Calu3 (cell line): ENCODE data around the gene CLDN19. TPM values are rescaled to one million over a fixed set of nuclear protein-coding genes. Genes with fewer than 3 reads are reported as not detected.

ENCODE experiments used
- BruUV-seq: library from RNA; stranded (reverse); fragments of 400-500 nt; replicated peaks from 2 replicates; lab custom pipeline; 2021; lab: Mats Ljungman, UMichigan
- CTCF ChIA-PET: fragments of 300-600 bp; sonication (Branson Sonifier 250); formaldehyde crosslinking; loops from one replicate; lab custom pipeline; 2022; ENCODE audit warnings: antibody characterized with exemption; lab: Charles Lee
- DNase-seq: peaks from one replicate; pipeline ENCODE4 v3.0.0; 2022
- H3K27ac Mint-ChIP-seq: one replicate; pipeline ENCODE4 v1.8.0; 2022; ENCODE audit warnings: mixed read lengths; ENCODE audit not compliant: unreplicated experiment
- H3K27me3 Mint-ChIP-seq: one replicate; pipeline ENCODE4 v1.8.0; 2022; ENCODE audit warnings: mixed read lengths; ENCODE audit not compliant: unreplicated experiment
- H3K36me3 Mint-ChIP-seq: one replicate; pipeline ENCODE4 v1.8.0; 2022; ENCODE audit warnings: mild to moderate bottlenecking, moderate library complexity, mixed read lengths; ENCODE audit not compliant: insufficient read depth, unreplicated experiment
- H3K4me1 Mint-ChIP-seq: one replicate; pipeline ENCODE4 v1.8.0; 2022; ENCODE audit warnings: mild to moderate bottlenecking, low read depth, mixed read lengths; ENCODE audit not compliant: unreplicated experiment
- H3K4me3 Mint-ChIP-seq: one replicate; pipeline ENCODE4 v1.8.0; 2022; ENCODE audit warnings: mild to moderate bottlenecking, low read depth, moderate library complexity, mixed read lengths; ENCODE audit not compliant: unreplicated experiment
- H3K9me3 Mint-ChIP-seq: one replicate; pipeline ENCODE4 v1.8.0; 2022; ENCODE audit warnings: low read depth, mixed read lengths; ENCODE audit not compliant: unreplicated experiment
- CTCF ChIP-seq: fragments of 200-600 bp; IDR thresholded peaks from one replicate; pipeline ENCODE4 v1.8.0; 2022; ENCODE audit warnings: antibody characterized with exemption; ENCODE audit not compliant: unreplicated experiment
- intact Hi-C: fragments of 100-400 bp; cut with micrococcal nuclease; formaldehyde crosslinking; loops from one replicate; pipeline ENCODE4 v1.10.0; 2022; ENCODE audit not compliant: unreplicated experiment
- total RNA-seq: library from RNA; stranded (reverse); gene quantifications from 2 replicates; pipeline ENCODE4 v1.2.3, GENCODE V29; 2022

CLDN19 gene
- total RNA-seq, 1 experiment from 2014 or later = not detected

GRCh38 chr1:42748461-42749410 is 8.7 kb upstream of the CLDN19 start:
- CTCF ChIA-PET = interaction anchor here (0.6 to 1.2 kb wide), 3 partner anchors 11 to 56 kb away, joined by 3 read pairs; no protein-coding TSS in a partner anchor
- BruUV-seq = no TSS peak
- H3K9me3 Mint-ChIP-seq = no peaks in the 10 kb centered on the region
- no peaks in the 10 kb centered on the region for H3K4me1 Mint-ChIP-seq
- H3K27me3 Mint-ChIP-seq = peaks cover 5% of the 10 kb centered on the region
- intact Hi-C loops = loop anchor here (5.0 kb wide), 1 partner anchor 171 kb away; no protein-coding TSS in a partner anchor
- no peak overlapping the region for H3K4me3 Mint-ChIP-seq
- TF ChIP-seq CTCF = no peak
- DNase-seq = no peak
- H3K36me3 Mint-ChIP-seq = peaks cover 15% of the 10 kb centered on the region
- H3K27ac Mint-ChIP-seq = no peak overlapping the region

- Mint-ChIP-seq H3K27ac (no peak overlapping the region), H3K27me3 (peaks cover 13% of the 10 kb centered on the region), H3K4me1 (no peaks in the 10 kb centered on the region), H3K4me3 (no peak overlapping the region), H3K36me3 (peaks cover 15% of the 10 kb centered on the region), H3K9me3 (no peaks in the 10 kb centered on the region)
- CTCF ChIA-PET = interaction anchor here (0.6 to 0.7 kb wide), 2 partner anchors 10 to 17 kb away, joined by 3 read pairs; no protein-coding TSS in a partner anchor
- intact Hi-C loops = loop anchor here (5.0 kb wide), 1 partner anchor 171 kb away; no protein-coding TSS in a partner anchor
- BruUV-seq = no TSS peak
- DNase-seq = no peak
- TF ChIP-seq CTCF = no peak
Measured at GRCh38 chr1:42748021-42748420, 8.0 kb upstream of the CLDN19 start.

GRCh38 chr1:42747125-42747524 is 7.1 kb upstream of the CLDN19 start:
- no TSS peak for BruUV-seq
- peak; percentile 50 for TF ChIP-seq CTCF
- no peak overlapping the region for H3K4me3 Mint-ChIP-seq
- H3K27me3 Mint-ChIP-seq = peaks cover 16% of the 10 kb centered on the region
- intact Hi-C loops = loop anchor here (5.0 kb wide), 1 partner anchor 170 kb away; no protein-coding TSS in a partner anchor
- no peaks in the 10 kb centered on the region for H3K9me3 Mint-ChIP-seq
- CTCF ChIA-PET = interaction anchor here (0.8 kb wide), 1 partner anchor 55 kb away, joined by 3 read pairs; no protein-coding TSS in a partner anchor
- H3K4me1 Mint-ChIP-seq = no peaks in the 10 kb centered on the region
- H3K36me3 Mint-ChIP-seq = peaks cover 12% of the 10 kb centered on the region
- H3K27ac Mint-ChIP-seq = no peak overlapping the region
- DNase-seq = peak; percentile 56

- Mint-ChIP-seq H3K36me3 (peaks cover 7% of the 10 kb centered on the region), H3K27me3 (peaks cover 16% of the 10 kb centered on the region), H3K4me3 (no peak overlapping the region), H3K9me3 (no peaks in the 10 kb centered on the region), H3K27ac (no peak overlapping the region), H3K4me1 (no peaks in the 10 kb centered on the region)
- no peak for TF ChIP-seq CTCF
- no peak for DNase-seq
- no TSS peak for BruUV-seq
- intact Hi-C loops = loop anchor here (5.0 kb wide), 1 partner anchor 169 kb away; no protein-coding TSS in a partner anchor
- CTCF ChIA-PET = interaction anchor here (0.8 kb wide), 1 partner anchor 54 kb away, joined by 3 read pairs; no protein-coding TSS in a partner anchor
Measured at GRCh38 chr1:42746436-42747105, 6.5 kb upstream of the CLDN19 start.
